PFSK-1 (cell line): Measurements from ENCODE around the gene ERICH3.

Experiments used
- FOXP2 ChIP-seq: optimal IDR thresholded peaks from 2 replicates; pipeline ENCODE3; 2011; ENCODE audit warnings: borderline replicate concordance, control low read depth, inconsistent platforms; ENCODE audit not compliant: insufficient read depth; ENCODE audit errors: extremely low read length, extremely low read depth
- POLR2AphosphoS5 ChIP-seq: IDR thresholded peaks from 2 replicates; pipeline ENCODE4 v1.6.1; 2012; ENCODE audit warnings: low read depth, mild to moderate bottlenecking, control low read depth, low read length, moderate library complexity
- SIN3A ChIP-seq: IDR thresholded peaks from 2 replicates; pipeline ENCODE4 v1.6.1; 2012; ENCODE audit warnings: mild to moderate bottlenecking, low read length, moderate library complexity, borderline replicate concordance; ENCODE audit not compliant: insufficient read depth
- TAF1 ChIP-seq: IDR thresholded peaks from 2 replicates; pipeline ENCODE4 v1.6.1; 2012; ENCODE audit warnings: low read length, control low read depth, borderline replicate concordance; ENCODE audit not compliant: insufficient read depth
- TF ChIP-seq, protein P1 (sequence below), 2 experiments: IDR thresholded peaks; 2 replicates each; pipeline versions ENCODE4 v1.6.1 to v1.8.0; 2011 to 2012; ENCODE audit warnings: low read depth in 2 of 2, low read length in 2 of 2, control low read depth in 1 of 2, inconsistent platforms in 1 of 2, mild to moderate bottlenecking in 1 of 2, moderate library complexity in 1 of 2; ENCODE audit not compliant: insufficient read depth in 1 of 2

ERICH3 gene

DNA sequence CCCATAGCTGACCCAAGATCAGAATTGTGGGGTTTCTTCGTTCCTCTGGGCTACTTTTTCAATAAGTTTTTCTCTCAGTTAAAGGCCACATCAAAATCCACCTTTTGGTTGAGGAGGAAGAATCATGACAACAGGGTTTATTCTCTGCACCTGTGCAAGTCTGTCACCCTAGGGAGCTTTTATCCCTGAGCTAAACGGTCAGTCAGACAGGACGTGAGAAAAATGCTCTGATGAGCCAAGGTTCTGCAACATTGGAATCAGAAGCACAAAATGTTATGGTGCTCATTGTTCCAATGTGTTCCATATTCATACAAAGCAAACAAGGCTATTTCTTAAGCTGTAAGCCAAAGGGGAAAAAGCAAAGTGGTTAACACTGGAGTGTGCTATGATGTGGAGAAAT lies 7.4 kb upstream of the ERICH3 start:
- TF ChIP-seq SIN3A = no peak
- TF ChIP-seq, protein P1, sequence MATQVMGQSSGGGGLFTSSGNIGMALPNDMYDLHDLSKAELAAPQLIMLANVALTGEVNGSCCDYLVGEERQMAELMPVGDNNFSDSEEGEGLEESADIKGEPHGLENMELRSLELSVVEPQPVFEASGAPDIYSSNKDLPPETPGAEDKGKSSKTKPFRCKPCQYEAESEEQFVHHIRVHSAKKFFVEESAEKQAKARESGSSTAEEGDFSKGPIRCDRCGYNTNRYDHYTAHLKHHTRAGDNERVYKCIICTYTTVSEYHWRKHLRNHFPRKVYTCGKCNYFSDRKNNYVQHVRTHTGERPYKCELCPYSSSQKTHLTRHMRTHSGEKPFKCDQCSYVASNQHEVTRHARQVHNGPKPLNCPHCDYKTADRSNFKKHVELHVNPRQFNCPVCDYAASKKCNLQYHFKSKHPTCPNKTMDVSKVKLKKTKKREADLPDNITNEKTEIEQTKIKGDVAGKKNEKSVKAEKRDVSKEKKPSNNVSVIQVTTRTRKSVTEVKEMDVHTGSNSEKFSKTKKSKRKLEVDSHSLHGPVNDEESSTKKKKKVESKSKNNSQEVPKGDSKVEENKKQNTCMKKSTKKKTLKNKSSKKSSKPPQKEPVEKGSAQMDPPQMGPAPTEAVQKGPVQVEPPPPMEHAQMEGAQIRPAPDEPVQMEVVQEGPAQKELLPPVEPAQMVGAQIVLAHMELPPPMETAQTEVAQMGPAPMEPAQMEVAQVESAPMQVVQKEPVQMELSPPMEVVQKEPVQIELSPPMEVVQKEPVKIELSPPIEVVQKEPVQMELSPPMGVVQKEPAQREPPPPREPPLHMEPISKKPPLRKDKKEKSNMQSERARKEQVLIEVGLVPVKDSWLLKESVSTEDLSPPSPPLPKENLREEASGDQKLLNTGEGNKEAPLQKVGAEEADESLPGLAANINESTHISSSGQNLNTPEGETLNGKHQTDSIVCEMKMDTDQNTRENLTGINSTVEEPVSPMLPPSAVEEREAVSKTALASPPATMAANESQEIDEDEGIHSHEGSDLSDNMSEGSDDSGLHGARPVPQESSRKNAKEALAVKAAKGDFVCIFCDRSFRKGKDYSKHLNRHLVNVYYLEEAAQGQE (IDR thresholded peaks at IDR 0.05; ENCODE audit: insufficient read depth in 1 of 2, low read depth in 2 of 2, low read length in 2 of 2) = no peak
- no peak for TF ChIP-seq POLR2AphosphoS5
- no peak for TF ChIP-seq FOXP2
- no peak for TF ChIP-seq TAF1

DNA sequence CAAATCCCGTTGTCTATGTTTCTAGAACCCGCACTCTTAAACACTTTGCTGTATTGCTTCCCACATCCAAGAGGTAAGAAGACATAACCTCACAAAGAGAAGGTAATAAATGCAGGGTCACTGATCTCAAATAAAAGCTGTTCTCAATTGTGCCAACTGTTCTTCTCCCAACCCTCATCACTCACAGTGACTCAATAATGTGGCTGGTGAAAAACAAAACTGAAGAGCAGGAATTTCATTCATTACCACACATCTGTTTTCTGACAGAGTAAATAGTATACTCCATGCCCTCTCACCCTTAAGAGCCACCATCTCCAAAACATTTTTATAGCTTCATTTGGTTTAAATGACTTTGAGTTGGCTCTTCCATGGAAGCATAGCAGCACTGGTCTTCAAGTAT lies 6.2 kb upstream of the ERICH3 start:
- no peak for TF ChIP-seq SIN3A
- TF ChIP-seq TAF1 = no peak
- TF ChIP-seq, protein P1 (IDR thresholded peaks at IDR 0.05; ENCODE audit: insufficient read depth in 1 of 2, low read depth in 2 of 2, low read length in 2 of 2) = no peak
- no peak for TF ChIP-seq FOXP2
- no peak for TF ChIP-seq POLR2AphosphoS5

DNA sequence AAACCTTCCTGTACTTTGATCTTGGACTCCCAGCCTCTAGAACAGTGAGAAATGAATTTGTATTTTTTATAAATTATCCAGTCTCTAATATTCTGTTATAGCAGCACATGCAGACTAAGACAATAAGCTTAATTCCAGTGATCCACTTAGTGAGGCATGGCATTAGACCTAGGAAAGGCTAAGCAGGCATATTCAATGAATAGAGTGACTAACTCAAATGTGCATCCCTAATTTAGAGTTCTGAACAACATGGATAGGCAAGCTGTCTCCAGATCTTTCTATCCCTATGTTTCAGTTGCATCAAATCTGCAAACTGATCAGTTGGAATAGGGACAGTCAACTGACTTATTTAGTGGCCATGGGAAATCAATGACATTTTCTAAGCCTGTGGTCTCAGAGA lies 4.3 kb upstream of the ERICH3 start:
- no peak for TF ChIP-seq POLR2AphosphoS5
- no peak for TF ChIP-seq SIN3A
- no peak for TF ChIP-seq FOXP2
- TF ChIP-seq TAF1 = no peak
- TF ChIP-seq, protein P1 (IDR thresholded peaks at IDR 0.05; ENCODE audit: insufficient read depth in 1 of 2, low read depth in 2 of 2, low read length in 2 of 2) = no peak

DNA sequence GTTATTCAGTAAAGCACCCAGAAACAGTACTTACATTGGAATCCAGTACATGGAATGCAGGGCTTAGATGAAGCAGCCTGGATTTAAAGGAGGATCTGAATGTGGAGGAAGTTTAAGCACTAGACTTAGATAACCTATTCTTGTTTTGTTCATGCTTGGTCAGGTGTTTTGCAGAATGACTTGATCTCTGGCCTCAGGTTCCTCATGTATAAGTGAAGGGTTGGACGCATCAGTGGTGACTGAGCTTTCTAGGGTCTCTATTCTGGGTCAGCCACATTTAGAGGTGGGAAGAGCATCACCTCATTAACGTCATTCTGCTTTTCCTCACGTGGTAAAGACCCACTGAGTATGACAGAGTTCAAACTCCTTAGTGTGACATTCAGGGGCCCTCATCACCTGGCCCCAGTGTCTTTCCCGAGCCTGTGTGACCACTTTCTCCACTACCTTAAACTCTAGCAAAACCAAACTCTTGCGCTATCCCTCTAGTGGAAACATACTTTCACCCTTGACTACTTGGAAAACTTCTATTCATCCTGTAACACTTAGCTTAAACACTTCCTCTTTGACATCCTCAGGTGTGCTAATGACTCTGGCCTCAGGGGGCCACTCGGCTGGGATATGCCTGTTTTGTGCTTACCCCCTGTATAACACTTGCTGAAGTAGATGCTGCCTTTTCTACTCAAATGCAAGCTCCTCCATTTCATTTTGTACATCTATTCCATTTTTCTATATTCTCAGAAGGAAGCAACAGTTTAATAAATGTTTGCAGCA lies 871 bp upstream of the ERICH3 start:
- no peak for TF ChIP-seq SIN3A
- no peak for TF ChIP-seq POLR2AphosphoS5
- no peak for TF ChIP-seq TAF1
- TF ChIP-seq FOXP2 = no peak
- TF ChIP-seq, protein P1 (IDR thresholded peaks at IDR 0.05; ENCODE audit: insufficient read depth in 1 of 2, low read depth in 2 of 2, low read length in 2 of 2) = no peak
